Measurements from ENCODE around the gene OTX2.

- TF ChIP-seq CTCF (IDR thresholded peaks at IDR 0.05) (no peak), POLR2A (IDR thresholded peaks at IDR 0.05) (no peak)
These were observed 22.7 kb downstream of the OTX2 start for GRCh38 chr14:56787530-56787929.
